HG03457 (cell line): ENCODE results near the gene THADA.

Experiments used
- ATAC-seq: cut with Tn5 transposase; IDR thresholded peaks from one replicate; pipeline ENCODE4 v1.9.1; 2021; ENCODE audit warnings: moderate number of reproducible peaks; ENCODE audit not compliant: unreplicated experiment

The THADA gene

DNA sequence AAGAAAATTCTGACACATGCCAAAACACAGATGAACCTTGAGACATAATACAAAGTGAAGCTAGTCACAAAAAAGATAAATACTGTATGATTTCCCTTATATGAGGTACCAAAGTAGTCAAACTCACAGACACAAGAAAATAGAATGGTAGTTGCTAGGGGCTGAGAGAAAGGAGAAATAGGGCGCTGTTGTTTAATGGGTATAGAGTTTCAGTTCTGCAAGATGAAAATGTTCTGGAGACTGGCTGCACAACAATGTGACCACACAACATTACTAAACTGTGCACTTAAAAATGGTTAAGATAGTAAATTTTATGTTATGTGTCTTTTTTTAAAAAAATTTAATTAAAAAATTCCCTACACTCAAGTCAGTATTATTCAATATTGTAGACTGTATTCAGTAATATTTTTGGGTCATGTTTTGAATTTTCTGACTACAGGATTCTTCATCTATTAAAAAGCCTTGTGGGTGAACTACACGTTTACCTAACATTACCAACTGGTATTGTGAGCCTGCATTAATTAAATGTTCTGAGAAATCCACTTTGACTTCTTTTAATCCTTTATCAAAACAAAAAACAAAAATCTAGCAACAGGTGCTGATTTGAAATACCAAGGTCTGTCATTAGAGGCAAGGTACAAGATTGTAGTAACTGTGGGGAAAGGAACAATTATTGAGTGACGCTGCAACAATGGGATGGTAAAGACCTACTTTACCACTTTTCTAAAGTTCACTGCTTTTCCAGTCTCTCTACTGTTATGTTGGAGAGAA, 228.6 kb downstream of the THADA start:
- ATAC-seq: no peak

DNA sequence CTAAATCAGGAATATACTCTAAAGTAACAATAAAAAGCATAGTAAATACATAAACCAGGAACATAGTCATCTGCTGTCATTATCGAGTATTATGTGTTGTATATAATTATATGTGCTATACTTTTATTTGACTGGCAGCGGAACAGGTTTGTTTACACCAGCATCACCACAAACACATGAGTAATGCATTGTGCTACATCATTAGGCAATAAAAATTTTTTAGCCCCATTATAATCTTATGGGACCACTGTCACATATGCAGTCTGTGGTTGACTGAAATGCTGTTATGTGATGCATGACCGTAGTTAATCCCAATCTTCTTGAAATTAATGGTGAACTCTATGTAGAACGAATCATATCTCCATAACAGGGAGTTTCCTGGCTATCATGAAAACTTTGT, 232.7 kb downstream of the THADA start:
- no peak for ATAC-seq

DNA sequence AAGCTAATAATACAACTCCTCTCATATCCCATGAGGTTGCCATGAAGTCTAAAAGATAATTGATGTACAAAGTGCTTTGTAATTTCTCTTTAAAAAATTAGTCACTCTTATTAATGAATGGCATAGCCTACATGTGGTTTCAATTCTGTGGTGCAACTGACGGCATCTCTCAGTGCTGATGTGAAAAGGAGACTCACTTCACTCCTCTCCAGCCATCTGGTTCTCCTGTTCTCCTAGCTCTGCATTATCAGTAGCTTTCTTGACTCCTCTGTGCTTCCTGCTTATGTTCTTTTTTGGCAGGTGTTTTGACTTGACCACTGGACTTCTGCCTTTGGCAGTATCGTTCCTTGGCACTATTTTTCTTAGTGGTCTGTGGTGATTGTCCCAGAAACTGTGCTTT, 234.6 kb downstream of the THADA start:
- ATAC-seq: no peak

DNA sequence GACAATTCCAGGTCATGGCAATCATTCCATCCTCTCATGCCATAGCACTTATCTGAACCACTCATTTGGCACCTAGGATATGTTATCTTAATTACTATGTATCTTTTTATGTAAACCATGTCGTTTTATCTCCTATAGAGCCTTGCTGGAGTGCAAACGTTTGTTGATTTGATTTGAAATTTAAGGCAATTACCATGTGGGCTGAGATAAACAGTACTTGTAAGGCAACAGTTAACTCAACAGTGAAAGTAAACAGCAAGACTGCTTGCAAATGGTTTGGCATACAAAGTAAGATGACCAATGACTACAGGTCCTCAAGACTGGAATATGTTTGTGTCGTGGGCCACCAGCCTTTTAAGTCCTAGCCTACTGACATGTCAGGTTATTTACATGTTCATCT, 235.7 kb downstream of the THADA start:
- ATAC-seq: no peak

DNA sequence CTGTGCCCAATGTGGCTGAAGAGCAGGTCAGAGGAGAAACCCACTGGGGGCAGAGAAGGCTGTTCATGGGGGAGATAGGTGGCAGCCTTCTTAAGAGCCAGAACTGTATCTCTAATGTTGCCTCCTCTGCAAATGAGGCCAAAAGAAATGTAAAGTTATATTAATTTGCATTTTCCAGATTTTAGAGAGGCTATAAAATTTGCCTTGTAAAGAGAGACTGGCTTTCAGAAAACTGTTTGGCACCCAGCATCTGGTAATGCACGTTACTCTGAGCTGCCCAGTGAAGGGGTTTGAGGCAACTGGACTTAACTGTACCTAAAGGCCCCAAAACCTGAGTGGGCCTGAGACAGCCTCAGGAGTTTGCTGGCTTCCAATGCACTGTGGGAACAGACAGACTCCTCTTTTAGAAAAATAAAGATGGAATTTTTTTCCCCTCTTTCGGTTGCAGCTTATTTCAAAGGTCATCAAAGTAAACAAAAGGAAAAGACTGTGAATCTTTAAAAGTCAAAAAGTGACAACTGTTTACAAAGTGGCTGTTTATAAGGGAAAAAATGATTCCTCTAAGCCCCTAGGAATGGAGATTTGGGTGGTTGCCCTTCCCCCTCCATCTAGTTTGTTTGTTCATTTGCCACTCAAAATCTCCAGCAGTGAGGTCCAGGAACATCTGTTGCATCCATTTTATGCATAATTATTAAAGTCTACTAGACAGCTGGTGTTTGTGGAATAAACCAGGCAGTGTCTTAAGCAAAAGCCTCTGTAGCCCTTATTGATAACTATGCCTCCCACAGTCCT, 237.2 kb downstream of the THADA start:
- no peak for ATAC-seq

DNA sequence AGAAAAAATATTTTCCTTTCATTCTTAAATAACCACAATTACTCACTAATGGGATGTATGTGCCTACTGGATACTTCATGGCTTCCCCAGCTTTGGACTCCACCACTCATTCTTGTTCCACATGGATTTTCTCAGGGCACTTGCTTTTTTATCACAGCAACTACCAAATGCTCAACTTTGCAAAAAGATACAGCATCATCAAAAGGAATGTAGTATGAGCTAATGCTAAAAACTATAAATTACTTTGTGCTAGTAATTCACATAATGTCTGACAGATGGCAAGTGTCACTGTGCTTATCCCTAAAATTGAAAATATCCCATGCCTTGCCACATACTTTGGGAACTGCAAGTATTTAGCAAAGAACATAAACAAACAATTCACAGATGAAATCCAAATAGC, 239.1 kb downstream of the THADA start:
- ATAC-seq: no peak

DNA sequence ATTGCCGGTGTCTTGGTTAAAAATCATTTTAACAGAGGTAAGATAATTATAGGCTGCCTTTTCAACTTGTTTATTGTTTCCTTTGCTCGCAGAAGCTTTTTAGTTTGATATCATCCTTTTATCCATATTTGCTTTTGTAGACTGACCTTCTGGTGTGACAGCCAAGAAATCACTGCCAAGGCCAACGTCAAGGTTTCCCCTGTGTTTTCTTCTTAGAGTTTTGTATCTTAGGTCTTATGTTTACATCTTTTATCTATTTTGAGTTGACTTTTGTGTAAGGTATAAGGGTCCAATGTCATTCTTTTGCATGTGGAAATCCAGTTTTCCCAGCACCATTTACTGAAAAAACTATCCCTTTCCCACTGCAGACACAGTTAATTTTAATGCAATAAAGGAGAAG, 240.4 kb downstream of the THADA start:
- no peak for ATAC-seq

DNA sequence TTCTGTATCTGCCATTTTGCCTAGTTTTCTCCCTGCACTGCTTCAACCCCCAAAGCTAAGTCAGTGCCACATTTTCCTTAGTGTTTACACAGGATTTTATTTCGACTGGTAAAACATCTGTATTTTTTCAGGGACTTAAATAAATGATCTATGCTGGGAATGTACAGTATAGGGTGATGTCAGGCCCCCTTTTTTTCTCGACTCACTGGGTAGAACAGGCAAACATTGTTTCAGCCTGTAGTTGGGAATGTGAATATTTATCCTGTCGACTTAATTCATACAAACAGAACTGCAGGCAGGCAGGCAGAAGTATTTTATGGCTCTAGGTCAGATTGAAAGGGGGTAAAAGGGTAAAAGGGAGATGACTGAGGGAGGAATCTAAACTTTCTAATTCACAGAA, 245.9 kb downstream of the THADA start:
- ATAC-seq: no peak

DNA sequence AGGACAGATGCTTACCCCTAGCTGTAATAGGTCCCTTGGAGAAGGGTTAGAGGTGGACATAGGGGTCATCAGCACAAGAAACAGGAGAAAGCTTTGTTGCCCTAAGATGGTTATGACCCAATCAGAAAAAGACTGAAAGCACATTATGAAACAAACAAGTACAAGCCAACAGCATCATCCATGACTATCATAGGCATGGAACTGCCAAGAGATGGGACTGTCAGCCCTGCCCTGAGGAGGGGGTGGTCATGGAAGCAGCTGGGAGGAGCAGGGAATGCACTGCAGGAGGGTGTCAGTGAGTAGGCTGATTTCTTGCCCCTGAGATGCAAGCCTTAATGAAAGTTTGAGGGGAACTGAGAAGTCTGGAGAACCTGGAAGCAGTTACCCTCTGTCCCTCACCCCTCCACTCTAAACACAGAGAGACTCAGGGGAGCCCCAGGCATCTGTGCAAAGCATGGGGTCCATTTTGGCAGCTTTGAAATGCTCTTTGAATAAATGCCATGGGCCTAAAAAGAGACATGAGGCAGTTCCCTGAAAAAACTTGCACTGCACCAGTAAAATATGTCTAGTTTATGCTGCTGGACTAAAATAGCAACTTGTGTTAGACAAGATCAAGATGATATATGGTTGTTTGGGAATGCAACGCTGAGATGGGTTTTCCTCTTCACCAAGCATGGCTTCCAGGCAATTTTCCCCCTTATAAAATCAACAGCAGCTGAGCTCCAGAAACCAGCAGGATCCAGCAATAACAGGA, 246.8 kb downstream of the THADA start:
- no peak for ATAC-seq

DNA sequence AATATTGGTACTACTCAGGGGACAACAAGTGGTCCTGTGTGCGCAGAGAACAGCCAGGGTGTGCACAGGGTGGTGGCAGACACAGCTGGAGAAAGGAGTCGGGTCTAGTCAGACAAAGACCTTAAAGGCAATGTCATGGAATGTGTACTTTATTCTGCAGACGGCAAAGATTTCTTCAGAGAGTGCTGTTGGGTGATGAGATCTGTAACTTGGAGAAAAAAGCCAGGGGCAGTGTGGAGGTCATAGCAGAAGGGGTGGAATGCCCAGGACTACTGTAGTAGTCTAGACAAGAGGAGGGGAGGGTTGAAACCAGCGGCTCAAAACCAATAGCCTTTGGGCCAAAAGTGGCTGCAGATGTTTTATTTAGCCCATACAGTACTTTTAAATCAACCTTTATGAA, 248.1 kb downstream of the THADA start:
- ATAC-seq: no peak

DNA sequence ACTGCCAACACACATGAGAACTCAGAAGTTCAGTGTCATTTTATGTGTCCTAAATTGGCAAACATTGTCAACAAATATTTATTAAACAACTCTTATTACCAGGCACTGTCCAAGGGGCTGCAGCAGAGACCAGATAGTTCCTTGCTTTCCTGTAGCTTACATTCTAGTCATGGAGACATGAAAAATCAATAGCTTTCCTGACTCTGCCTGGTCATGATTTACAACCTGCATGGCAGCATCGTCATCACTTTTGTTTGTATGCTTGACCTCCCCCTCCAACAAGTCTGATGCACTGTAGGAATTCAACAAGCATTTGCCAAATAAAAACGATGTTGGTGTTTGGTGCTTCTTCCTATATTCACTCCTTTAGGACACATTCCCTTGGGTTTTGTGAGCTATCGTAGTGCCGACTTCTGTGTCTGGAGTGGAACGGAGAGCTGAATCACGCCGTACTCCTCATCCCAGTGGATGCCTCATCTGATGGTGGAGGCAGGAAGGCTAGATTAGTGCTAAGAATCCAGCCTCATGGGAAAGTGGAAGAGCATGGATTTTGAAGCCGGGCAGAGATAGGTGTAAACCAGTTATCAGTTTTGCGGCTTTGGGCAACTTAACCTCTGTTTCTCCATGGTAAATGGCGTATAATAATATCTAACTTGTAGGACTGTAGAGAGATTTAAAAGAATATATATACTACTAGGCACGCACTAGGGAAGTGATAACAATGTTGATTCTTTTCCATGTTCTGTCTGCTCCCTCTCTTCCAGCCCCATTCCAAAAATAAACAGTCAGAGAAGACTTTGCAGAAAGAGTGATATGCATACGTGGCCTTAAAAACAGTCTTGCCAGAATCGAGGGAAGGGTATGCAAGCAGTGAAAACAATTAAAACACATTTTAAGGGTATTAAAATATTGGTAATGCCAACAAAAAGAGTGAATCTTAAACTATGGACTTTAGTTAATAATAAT, 249.0 kb downstream of the THADA start:
- no peak for ATAC-seq

DNA sequence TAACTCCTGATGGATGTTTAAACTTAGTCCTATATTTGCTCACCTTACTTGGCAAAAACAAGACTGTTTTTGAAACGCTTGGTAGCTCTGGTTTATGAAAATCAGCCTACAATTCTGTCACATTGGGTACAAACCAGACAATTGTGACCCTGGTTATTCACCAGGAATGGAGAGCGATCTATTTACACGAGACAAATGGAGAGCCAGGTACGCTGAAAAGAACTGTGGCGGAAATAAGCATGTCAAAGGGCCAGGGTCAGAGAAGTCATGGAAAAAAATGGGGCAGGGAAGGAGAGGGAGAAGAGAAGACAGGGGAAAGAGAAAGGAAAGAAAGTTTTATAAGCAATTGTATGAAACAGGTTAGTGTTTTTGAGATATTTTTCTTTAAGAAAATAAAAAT, 250.0 kb downstream of the THADA start:
- no peak for ATAC-seq

DNA sequence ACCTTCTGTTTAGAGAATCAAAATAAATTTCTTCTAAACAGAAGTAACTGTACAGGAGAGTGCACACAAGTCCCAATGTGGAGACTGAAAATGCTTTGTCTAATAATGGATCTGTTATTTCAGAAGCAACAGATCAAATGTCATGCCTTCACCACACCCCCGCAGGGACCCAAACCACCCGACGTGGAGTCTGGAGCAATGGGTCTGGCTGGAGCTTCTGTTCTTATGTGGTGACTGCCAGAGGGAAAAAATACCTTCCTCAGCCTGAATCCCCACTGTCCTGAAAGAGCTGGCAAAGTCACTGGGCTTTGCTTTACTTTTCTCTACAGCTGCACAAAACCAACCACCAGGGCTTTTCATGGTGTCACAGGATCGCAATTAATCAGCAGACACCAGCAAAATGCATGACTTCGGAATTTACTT, 250.4 kb downstream of the THADA start:
- ATAC-seq: no peak

DNA sequence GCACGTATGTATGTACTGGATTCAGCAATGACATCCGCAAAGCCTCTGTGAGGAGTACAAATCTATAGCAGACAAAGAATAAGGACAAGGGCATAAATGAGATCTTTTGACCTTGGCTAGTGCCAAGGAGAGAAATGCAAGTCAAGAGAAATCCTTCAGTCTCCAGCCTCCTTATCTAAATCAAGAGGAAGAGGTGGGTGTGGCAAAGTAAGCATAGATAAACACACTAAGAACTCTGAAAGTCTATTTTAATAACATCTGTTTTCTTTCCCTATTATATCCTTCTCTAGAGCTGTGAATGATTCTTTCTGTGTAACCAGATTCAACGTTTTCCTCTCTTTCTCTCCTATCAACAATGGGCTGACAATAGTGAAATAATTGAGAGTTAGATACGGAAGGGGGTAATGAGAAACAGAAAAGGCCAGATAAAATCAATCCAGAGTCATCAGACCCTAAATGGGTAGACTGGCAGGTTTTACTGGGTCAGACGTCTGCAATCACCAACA, 250.9 kb downstream of the THADA start:
- ATAC-seq: no peak

DNA sequence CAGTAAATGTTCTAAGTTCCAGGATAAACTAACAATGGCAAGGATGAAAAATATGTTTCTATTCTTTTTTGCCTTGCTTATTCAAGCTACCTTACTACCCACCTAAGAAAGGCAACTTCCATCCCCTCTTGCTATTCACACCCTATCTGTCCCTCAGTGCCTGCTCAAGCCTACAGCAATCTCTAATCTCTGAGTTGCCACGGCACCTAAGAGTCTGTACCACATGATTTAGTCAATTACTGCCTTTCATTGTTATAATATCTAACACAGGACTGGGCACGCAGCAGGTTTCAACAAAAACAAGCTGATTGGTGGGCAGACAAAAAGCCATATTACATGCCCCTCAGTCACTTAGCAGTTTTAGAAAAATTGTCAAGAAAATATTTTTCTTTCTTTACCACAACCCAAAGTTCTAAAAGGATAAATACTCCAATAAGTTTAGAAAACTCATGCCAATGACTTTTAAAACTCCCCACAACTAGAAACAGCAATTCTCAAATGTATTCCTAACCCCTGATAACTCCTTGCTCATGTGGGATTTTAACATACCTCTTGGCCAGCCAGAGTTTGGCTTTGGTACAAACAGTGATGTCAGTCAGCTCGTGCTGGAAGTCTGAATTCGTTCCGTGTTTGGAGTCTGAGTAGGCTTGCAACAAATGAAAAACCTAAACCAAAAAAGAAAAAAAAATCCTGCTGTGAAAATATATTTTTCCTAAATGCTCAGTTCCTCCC, 252.1 kb downstream of the THADA start:
- ATAC-seq: no peak

DNA sequence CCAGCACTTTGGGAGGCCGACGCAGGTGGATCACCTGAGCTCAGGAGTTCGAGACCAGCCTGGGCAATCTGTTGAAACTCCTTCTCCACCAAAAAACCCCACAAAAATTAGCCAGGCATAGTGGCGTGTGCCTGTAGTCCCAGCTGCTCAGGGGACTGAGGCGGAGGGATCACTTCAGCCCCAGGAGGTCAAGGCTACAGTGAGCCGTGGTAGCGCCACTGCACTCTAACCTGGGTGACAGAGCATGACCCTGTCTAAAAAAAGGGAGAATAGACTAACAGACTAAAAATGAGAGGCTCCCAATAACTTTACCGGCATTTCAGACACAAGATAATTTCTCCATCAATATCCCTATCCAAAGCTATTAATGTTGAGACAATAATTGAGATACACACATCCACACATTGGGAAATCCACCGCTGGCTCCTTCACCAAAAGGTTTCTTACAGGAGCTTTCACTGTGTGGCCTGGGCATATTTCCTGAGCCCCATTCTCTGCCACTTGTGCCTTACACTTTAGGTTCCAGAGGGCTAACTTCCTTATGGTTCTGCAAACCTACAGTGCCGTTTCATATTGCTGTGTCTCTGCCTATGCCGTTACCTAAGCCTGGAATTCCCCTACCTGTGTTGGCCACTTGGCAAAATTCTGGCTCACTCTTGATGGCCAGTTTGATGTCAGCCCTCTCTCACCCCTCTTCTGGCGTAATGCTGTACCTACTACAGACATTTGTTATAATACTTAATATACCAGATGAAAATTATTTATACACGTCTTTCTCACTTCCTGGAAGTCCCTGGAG, 253.7 kb downstream of the THADA start:
- no peak for ATAC-seq

DNA sequence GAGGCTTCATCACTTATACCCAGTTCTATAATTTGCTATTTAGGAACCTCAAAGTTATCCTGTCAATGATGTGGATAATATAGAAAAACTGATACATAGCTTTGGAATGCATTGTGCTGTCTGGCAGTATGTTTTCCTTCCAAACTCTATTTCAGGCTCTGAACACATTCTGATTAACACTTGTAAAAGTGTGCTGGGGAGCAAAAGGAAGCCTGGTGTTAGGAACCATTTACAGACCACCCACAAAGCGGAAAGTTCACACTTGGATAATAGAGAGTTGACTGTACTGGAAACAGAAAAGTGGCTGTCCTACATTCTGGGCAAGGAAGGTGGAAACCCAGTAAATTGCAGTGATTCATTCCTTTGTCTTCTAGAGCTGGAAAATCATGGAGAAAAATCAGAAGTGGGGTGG, 254.9 kb downstream of the THADA start:
- no peak for ATAC-seq

DNA sequence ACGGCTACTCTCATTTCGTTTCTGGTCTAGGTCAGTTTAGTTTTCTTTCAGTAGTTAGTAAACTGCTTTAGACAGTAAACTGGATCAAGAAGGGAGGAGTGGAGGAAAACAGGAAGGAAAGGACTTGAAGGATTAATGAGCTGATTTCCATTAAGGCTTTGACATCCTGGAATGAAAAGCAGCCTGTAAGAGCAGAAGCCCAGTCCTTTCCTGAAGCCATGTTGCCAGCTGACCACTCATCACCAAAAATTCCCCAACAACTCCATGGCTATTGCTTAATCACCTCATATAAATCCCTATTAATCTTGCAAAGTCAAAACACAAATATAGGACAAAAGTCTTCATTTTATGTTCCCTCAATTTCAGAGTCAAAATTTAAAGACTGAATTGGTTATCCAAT, 255.8 kb downstream of the THADA start:
- no peak for ATAC-seq

DNA sequence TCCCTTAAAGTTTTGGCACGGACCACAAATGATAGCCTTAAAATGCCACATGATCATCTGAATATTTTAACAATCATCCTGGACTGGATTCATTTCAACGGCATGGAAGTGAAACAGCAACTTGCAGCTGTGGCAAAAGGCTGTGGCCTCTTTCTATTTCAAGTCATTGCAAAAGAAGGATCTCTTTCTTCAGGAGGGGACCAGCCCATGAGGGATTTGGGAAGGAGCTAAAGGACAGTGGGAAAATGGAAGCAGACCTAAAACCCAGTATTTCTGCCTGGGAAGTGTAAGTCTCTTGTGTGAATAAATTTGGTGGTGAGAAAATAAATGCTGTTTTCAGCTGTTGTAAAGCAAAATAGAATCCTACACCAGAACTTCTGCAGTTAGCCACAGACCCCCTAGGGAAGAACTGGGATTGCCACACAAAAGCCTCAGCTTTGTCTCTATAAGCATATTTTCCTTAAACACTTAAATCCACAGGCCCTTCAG, 262.1 kb downstream of the THADA start:
- no peak for ATAC-seq
